ENCODE results near the gene SGIP1. TPM values are rescaled to one million over a fixed set of nuclear protein-coding genes. Genes with fewer than 3 reads are reported as not detected.

The SGIP1 gene
- total and polyA plus RNA-seq, 2 donors (not counting 3 experiments of a cell fraction or from before 2014, with no cell fraction given) = 30.9 to 68.9 TPM

GRCh38 chr1:66503841-66504470, 30.0 kb upstream of the SGIP1 start:
- Histone ChIP-seq H3K79me2 (ENCODE audit: control insufficient read depth, insufficient read depth, low read length) (no peaks in the 10 kb centered on the region), H3K4me1 (ENCODE audit: control insufficient read depth, extremely low read depth, insufficient read depth, low read length) (peaks cover 5% of the 10 kb centered on the region), H3K4me3 (replicated peaks in 1 of 3; ENCODE audit: insufficient read depth in 1 of 3, low read depth in 1 of 3, low read length in 3 of 3) (no peak overlapping the region), H4K20me1 (replicated peaks; ENCODE audit: control insufficient read depth, extremely low read depth, insufficient read depth, low read length) (no peaks in the 10 kb centered on the region), H3K27ac (ENCODE audit: insufficient read depth, low read depth, low read length) (no peak overlapping the region), H3K4me2 (ENCODE audit: insufficient read depth, low read length) (peak overlapping the region; percentile 12), H2AFZ (ENCODE audit: low read depth, low read length) (peak overlapping the region; percentile 67), H3K27me3 (ENCODE audit: control insufficient read depth in 2 of 2, insufficient read depth in 2 of 2, low read length in 2 of 2) (no peaks in the 10 kb centered on the region), H3K9me1 (replicated peaks; ENCODE audit: control insufficient read depth, extremely low read depth, insufficient read depth, low read length) (no peaks in the 10 kb centered on the region), H3K9ac (replicated peaks; ENCODE audit: extremely low read depth, insufficient read depth, low read length) (peak overlapping the region; percentile 8), H3K9me3 (replicated peaks; ENCODE audit: control insufficient read depth, insufficient read depth, low read length) (no peaks in the 10 kb centered on the region), H3K36me3 (ENCODE audit: control insufficient read depth in 2 of 2, extremely low read depth in 1 of 2, insufficient read depth in 2 of 2, low read length in 2 of 2) (no peaks in the 10 kb centered on the region)
- intact Hi-C loops (cut with micrococcal nuclease) = loop anchor here (1.0 to 5.0 kb wide), 9 partner anchors 52 to 545 kb away; no protein-coding TSS in a partner anchor
- dilution Hi-C loops (cut with MboI; ENCODE audit: extremely low pct_ligation_motif_present, low sequenced_read_pairs) = no loop called here
- ChIA-PET CTCF (interaction anchor here (0.6 to 5.0 kb wide), 63 partner anchors 9 to 1379 kb away, joined by 3 to 102 read pairs (median 4); partner anchors contain the start of genes DYNLT5 and SGIP1), POLR2A (interaction anchor here (1.0 kb wide), 1 partner anchor 59 kb away, joined by 4 read pairs; no protein-coding TSS in a partner anchor)
- TF ChIP-seq POLR2A (IDR thresholded peaks at IDR 0.05; ENCODE audit: low read depth, low read length) (no peak), CTCF (IDR thresholded peaks at IDR 0.05; ENCODE audit: extremely low read depth in 1 of 2, insufficient read depth in 1 of 2, low read depth in 1 of 2, low read length in 2 of 2) (peak; percentile 58 to 76)
- DNase-seq (ENCODE audit: low read depth, low spot score) = peak; percentile 88
- peak; percentile 68 for FAIRE-seq
- no TSS peak for BruUV-seq (replicated peaks)

GRCh38 chr1:66505671-66506392, 28.1 kb upstream of the SGIP1 start:
- DNase-seq (ENCODE audit: low read depth, low spot score) = peak; percentile 86
- no peak overlapping the region for H3K9ac ChIP-seq (replicated peaks; ENCODE audit: extremely low read depth, insufficient read depth, low read length)
- H3K36me3 ChIP-seq (ENCODE audit: control insufficient read depth in 2 of 2, extremely low read depth in 1 of 2, insufficient read depth in 2 of 2, low read length in 2 of 2) = no peaks in the 10 kb centered on the region
- peak; percentile 79 for FAIRE-seq
- peak overlapping the region; percentile 33 for H3K27ac ChIP-seq (ENCODE audit: insufficient read depth, low read depth, low read length)
- TF ChIP-seq GATA2 (IDR thresholded peaks at IDR 0.05; ENCODE audit: insufficient read depth, insufficient read length, low read depth, low read length) (peak; percentile 26), POLR2A (IDR thresholded peaks at IDR 0.05; ENCODE audit: low read depth, low read length) (no peak), EZH2 (IDR thresholded peaks at IDR 0.05; ENCODE audit: borderline replicate concordance, low read depth, low read length, severe bottlenecking) (no peak), JUN (IDR thresholded peaks at IDR 0.05; ENCODE audit: borderline replicate concordance, insufficient read depth, insufficient read length, low read depth) (peak; percentile 49), CTCF (IDR thresholded peaks at IDR 0.05; ENCODE audit: extremely low read depth in 1 of 2, insufficient read depth in 1 of 2, low read depth in 1 of 2, low read length in 2 of 2) (no peak), MYC (IDR thresholded peaks at IDR 0.05; ENCODE audit: low read depth, low read length) (no peak), MAX (IDR thresholded peaks at IDR 0.05; ENCODE audit: insufficient read depth, insufficient read length) (no peak), FOS (IDR thresholded peaks at IDR 0.05; ENCODE audit: borderline replicate concordance, insufficient read depth, low read length) (peak; percentile 58), POLR2AphosphoS5 (IDR thresholded peaks at IDR 0.05; ENCODE audit: insufficient read depth, low read depth, low read length) (no peak)
- H3K4me2 ChIP-seq (ENCODE audit: insufficient read depth, low read length) = no peak overlapping the region
- TSS peak; percentile 77 for BruUV-seq (replicated peaks)
- no peaks in the 10 kb centered on the region for H3K9me3 ChIP-seq (replicated peaks; ENCODE audit: control insufficient read depth, insufficient read depth, low read length)
- ChIA-PET CTCF (interaction anchor here (0.6 to 5.0 kb wide), 15 partner anchors 9 to 480 kb away, joined by 3 to 102 read pairs (median 8); partner anchors contain the start of genes DYNLT5 and SGIP1), POLR2A (interaction anchor here (1.2 kb wide), 1 partner anchor 22 kb away, joined by 3 read pairs; no protein-coding TSS in a partner anchor)
- H3K4me1 ChIP-seq (ENCODE audit: control insufficient read depth, extremely low read depth, insufficient read depth, low read length) = peaks cover 5% of the 10 kb centered on the region
- dilution Hi-C loops (cut with MboI; ENCODE audit: extremely low pct_ligation_motif_present, low sequenced_read_pairs) (no loop called here), intact Hi-C loops (cut with micrococcal nuclease) (loop anchor here (1.0 to 2.0 kb wide), 7 partner anchors 21 to 547 kb away; no protein-coding TSS in a partner anchor)
- no peaks in the 10 kb centered on the region for H3K27me3 ChIP-seq (ENCODE audit: control insufficient read depth in 2 of 2, insufficient read depth in 2 of 2, low read length in 2 of 2)
- no peak overlapping the region for H3K4me3 ChIP-seq (replicated peaks in 1 of 3; ENCODE audit: insufficient read depth in 1 of 3, low read depth in 1 of 3, low read length in 3 of 3)
- no peaks in the 10 kb centered on the region for H3K79me2 ChIP-seq (ENCODE audit: control insufficient read depth, insufficient read depth, low read length)
- H4K20me1 ChIP-seq (replicated peaks; ENCODE audit: control insufficient read depth, extremely low read depth, insufficient read depth, low read length) = no peaks in the 10 kb centered on the region
- H3K9me1 ChIP-seq (replicated peaks; ENCODE audit: control insufficient read depth, extremely low read depth, insufficient read depth, low read length) = no peaks in the 10 kb centered on the region
- no peak overlapping the region for H2AFZ ChIP-seq (ENCODE audit: low read depth, low read length)
